Upper lobe of left lung (tissue), 6 donors: ENCODE results near the gene ZNF792. TPM values are rescaled to one million over a fixed set of nuclear protein-coding genes. Genes with fewer than 3 reads are reported as not detected.
A peak's percentile ranks its signal among the peaks of the same experiment; 100 is the strongest.
"Not testable (repeated sequence)": the region's sequence is repeated elsewhere in the genome, so short reads cannot be mapped to it uniquely, and the experiment has no call there.

ENCODE experiments used
- ATAC-seq, 2 donors: fragments of 200-7000 bp; cut with Tn5 transposase; one replicate each; pipeline ENCODE4 v1.9.1; 2022; ENCODE audit warnings: mild to moderate bottlenecking in 2 of 2, moderate library complexity in 2 of 2; ENCODE audit not compliant: low FRiP score in 2 of 2
- DNase-seq, 2 donors: peaks; one replicate each; pipeline ENCODE4 v3.0.0-alpha.2; 2019 to 2020
- H3K27ac ChIP-seq, 4 donors: fragments of 200-600 bp; sonication (generic); one replicate each; pipeline ENCODE4 v1.5.1; 2016 to 2019
- H3K27me3 ChIP-seq, 4 donors: fragments of 200-600 bp; sonication (generic); one replicate each; pipeline ENCODE4 v1.5.1; 2017 to 2019
- H3K36me3 ChIP-seq, 4 donors: fragments of 200-600 bp; sonication (generic); one replicate each; pipeline ENCODE4 v1.5.1; 2016 to 2019
- H3K4me1 ChIP-seq, 4 donors: fragments of 200-600 bp; sonication (generic); one replicate each; pipeline ENCODE4 v1.5.1; 2018 to 2019
- H3K4me3 ChIP-seq, 4 donors: fragments of 200-600 bp; sonication (generic); one replicate each; pipeline ENCODE4 v1.5.1; 2017 to 2019; ENCODE audit warnings: mild to moderate bottlenecking in 2 of 4, moderate library complexity in 1 of 4
- H3K9me3 ChIP-seq, 4 donors: fragments of 200-600 bp; sonication (generic); one replicate each; pipeline ENCODE4 v1.5.1; 2018 to 2019
- EP300 ChIP-seq, 4 donors: sonication (generic); formaldehyde crosslinking; IDR thresholded peaks; one replicate each; pipeline ENCODE4 v1.5.1; 2017; ENCODE audit warnings: antibody characterized with exemption in 4 of 4, control low read depth in 2 of 4
- POLR2A ChIP-seq, 4 donors: fragments of 450-650 bp; IDR thresholded peaks; one replicate each; pipeline ENCODE4 v1.5.1; 2016 to 2017; ENCODE audit warnings: antibody characterized with exemption in 4 of 4, mild to moderate bottlenecking in 2 of 4
- POLR2AphosphoS5 ChIP-seq, 2 donors: sonication (generic); formaldehyde crosslinking; IDR thresholded peaks; one replicate each; pipeline ENCODE4 v1.5.1; 2017; ENCODE audit warnings: antibody characterized with exemption in 2 of 2
- WGBS, 2 donors: methylation state at CpG; one replicate each; pipeline ENCODE4 v1.1.5; 2017 to 2018; 5-methylcytosine and 5-hydroxymethylcytosine counted together
- total RNA-seq, 6 donors: library from RNA; depleted of rRNA in 4 of 6; stranded (reverse); fragments of >200 nt in 4 of 6; gene quantifications; one replicate each; pipeline versions ENCODE4 v1.1.0 to v1.2.1, GENCODE V29; 2016 to 2021
- TF ChIP-seq, protein P1 (sequence below), 6 experiments: fragments of 450-650 bp in 4 of 6; fragments of 200-600 bp in 2 of 6; sonication (generic) in 2 of 6; IDR thresholded peaks; one replicate each; pipeline ENCODE4 v1.5.1; 2016 to 2019; ENCODE audit warnings: antibody characterized with exemption in 6 of 6
- donor health status: DM: no; HTN: no; CAD: no; lungs with moderate emphysema.
- donor health status: DM: no; HTN: yes; CAD: no; lungs with severe emphysema.

ZNF792 gene
- total RNA-seq, 6 donors from 2014 or later, result 8.3 to 14.5 (median 9.8) TPM

DNA sequence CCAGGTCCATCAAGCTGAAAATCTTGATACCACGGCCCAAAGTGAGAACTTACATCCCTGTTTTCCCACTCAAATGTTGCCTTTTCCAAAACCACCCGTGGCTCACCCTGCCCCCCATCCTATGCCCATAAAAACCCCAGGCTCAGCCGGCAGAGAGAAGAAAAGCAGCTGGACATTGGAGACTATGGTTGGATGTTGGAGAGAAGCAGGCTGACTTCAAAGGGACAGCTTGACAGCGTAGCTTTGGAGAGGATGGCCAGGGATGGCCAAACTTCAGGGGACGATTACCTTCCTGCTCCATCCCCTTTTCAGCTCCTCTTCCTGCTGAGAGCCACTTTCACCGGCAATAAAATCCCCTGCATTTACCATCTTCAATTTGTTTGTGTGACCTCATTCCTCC lies 3.5 kb upstream of the ZNF792 start:
- no peak for ATAC-seq
- Histone ChIP-seq H3K4me1 (peaks cover 0 to 17% (median 12%) of the 10 kb centered on the region in 4 donors), H3K36me3 (no peaks in the 10 kb centered on the region), H3K9me3 (peaks cover 0 to 5% (median 0%) of the 10 kb centered on the region in 4 donors), H3K27ac (no peak overlapping the region), H3K4me3 (no peak overlapping the region), H3K27me3 (no peaks in the 10 kb centered on the region)
- no peak for DNase-seq
- TF ChIP-seq EP300 (IDR thresholded peaks at IDR 0.05) (no peak), POLR2AphosphoS5 (IDR thresholded peaks at IDR 0.05) (no peak), POLR2A (IDR thresholded peaks at IDR 0.05) (no peak)
- TF ChIP-seq, protein P1, sequence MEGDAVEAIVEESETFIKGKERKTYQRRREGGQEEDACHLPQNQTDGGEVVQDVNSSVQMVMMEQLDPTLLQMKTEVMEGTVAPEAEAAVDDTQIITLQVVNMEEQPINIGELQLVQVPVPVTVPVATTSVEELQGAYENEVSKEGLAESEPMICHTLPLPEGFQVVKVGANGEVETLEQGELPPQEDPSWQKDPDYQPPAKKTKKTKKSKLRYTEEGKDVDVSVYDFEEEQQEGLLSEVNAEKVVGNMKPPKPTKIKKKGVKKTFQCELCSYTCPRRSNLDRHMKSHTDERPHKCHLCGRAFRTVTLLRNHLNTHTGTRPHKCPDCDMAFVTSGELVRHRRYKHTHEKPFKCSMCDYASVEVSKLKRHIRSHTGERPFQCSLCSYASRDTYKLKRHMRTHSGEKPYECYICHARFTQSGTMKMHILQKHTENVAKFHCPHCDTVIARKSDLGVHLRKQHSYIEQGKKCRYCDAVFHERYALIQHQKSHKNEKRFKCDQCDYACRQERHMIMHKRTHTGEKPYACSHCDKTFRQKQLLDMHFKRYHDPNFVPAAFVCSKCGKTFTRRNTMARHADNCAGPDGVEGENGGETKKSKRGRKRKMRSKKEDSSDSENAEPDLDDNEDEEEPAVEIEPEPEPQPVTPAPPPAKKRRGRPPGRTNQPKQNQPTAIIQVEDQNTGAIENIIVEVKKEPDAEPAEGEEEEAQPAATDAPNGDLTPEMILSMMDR (IDR thresholded peaks at IDR 0.05), result no peak
- WGBS, 2 donors, result 79 to 95% methylated on average over 6 of the region's 6 CpGs

DNA sequence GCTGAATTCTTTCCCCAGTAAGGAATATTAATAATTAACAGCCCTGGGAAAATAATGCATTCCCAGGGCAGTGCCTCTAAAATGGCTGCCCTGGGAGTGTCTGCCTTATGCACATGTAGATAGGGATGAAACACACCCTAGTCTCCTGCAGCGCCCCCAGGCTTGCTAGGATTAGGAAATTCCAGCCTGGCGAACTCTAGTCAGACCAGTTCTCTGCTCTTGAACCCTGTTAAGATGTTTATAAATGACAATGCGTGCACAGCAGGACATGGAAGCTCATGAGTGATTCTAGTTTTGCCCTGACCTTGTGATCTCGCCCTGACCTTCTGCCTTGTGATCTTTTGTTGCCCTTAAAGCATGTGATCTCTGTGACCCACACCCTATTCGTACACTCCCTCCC lies 1.5 kb upstream of the ZNF792 start:
- H3K4me3 ChIP-seq, DNase-seq, H3K36me3 ChIP-seq, ATAC-seq, H3K27ac ChIP-seq, H3K27me3 ChIP-seq: not testable (repeated sequence)
- Histone ChIP-seq H3K9me3 (peaks cover 3 to 13% (median 9%) of the 10 kb centered on the region in 4 donors), H3K4me1 (peaks cover 9 to 28% (median 23%) of the 10 kb centered on the region in 4 donors)
- WGBS, 2 donors, result 67 to 75% methylated on average over 5 of the region's 5 CpGs

DNA sequence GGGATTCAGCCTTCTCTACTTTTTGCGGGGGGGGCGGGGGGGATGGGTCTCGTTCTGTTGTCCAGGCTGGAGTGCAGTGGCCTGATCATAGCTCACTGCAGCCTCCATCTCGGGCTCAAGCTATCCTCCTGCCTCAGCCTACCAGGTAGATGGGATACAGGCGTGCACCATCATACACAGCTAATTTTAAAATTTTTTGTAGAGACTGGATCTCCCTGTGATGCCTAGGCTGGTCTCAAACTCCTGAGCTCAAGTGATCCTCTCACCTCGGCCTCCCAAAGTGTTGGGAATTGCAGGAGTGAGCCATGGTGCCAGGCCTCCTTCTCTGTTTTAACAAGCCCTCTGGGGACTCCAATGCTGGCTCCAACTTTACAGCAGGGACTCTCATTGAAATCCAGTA lies 569 bp upstream of the ZNF792 start:
- Histone ChIP-seq H3K9me3 (peaks cover 9 to 22% (median 18%) of the 10 kb centered on the region in 4 donors), H3K27me3 (no peaks in the 10 kb centered on the region), H3K4me1 (peaks cover 9 to 28% (median 23%) of the 10 kb centered on the region in 4 donors), H3K4me3 (peak overlapping the region in 3 of 4 donors; percentile 82 to 97 (median 91)), H3K36me3 (peaks cover 5 to 18% (median 13%) of the 10 kb centered on the region in 4 donors), H3K27ac (peak overlapping the region in 2 of 4 donors; percentile 85 to 94)
- 51 to 77% methylated on average over 4 to 6 of the region's 6 CpGs for WGBS, 2 donors
- TF ChIP-seq POLR2AphosphoS5 (IDR thresholded peaks at IDR 0.05) (no peak), EP300 (IDR thresholded peaks at IDR 0.05) (no peak), POLR2A (IDR thresholded peaks at IDR 0.05) (no peak)
- TF ChIP-seq, protein P1 (IDR thresholded peaks at IDR 0.05), result no peak
- DNase-seq, result no peak
- ATAC-seq, result no peak

DNA sequence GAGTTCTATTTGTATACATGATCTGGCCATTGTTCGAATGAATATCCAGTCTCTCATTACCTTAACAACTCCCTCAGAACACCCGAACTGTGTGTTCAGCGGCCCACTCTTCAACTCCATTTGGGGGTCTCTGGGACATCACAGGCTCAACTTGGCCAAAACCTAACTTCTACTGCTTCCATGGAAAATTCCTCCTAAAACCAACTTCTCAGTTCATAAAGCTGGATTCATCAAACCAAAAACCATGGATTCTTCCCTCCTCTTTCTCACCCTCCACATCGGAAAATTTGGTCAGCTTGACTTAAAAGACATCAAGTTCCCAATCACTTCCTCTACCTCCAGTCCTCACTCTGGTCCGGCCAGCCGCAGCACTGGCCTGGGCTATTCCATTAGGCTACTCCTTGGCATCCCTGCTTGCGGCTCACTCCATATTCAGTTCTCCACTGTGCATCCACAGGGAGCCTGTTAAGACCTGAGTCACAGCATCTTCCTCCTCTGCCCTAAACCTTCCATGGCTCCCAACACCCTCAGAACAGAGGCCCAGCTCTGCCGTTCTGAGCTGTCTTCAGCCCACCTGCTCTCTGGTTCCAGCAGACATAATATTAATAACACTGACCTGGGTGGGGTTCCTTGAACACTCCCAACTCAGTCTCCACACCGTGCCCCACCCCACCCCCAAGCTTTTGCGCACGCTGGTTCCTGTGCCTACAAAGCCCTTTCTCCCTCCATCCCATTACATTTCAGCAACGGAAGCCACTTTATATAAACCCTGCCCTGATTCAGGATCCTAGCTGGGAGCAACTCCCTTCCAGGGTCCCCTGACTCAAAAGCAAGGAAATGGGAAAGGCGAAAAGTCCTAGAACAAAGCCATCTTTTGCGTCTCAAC lies 1.1 kb downstream of the ZNF792 start:
- H3K36me3 ChIP-seq, result peaks cover 20 to 34% (median 30%) of the 10 kb centered on the region in 4 donors
- H3K4me3 ChIP-seq, result peak overlapping the region; percentile 82 to 97 (median 94)
- TF ChIP-seq POLR2AphosphoS5 (IDR thresholded peaks at IDR 0.05) (no peak), EP300 (IDR thresholded peaks at IDR 0.05) (no peak), POLR2A (IDR thresholded peaks at IDR 0.05) (no peak)
- TF ChIP-seq, protein P1 (IDR thresholded peaks at IDR 0.05), result no peak
- DNase-seq (no peak), ATAC-seq (peak in 1 of 2 donors; percentile 10)
- WGBS, 2 donors, result 21 to 26% methylated on average over 12 to 14 of the region's 14 CpGs
- H3K9me3 ChIP-seq, result peaks cover 26 to 39% (median 35%) of the 10 kb centered on the region in 4 donors
- H3K27ac ChIP-seq, result peak overlapping the region; percentile 70 to 94 (median 85)
- H3K4me1 ChIP-seq, result peaks cover 9 to 28% (median 23%) of the 10 kb centered on the region in 4 donors
- H3K27me3 ChIP-seq, result no peaks in the 10 kb centered on the region
